NCI-H510A treated with DMSO at 0.1 percent for 48 hours (cell line): ENCODE data around the gene TBC1D12.
A peak's percentile ranks its signal among the peaks of the same experiment; 100 is the strongest.
"Not testable (repeated sequence)": the region's sequence is repeated elsewhere in the genome, so short reads cannot be mapped to it uniquely, and the experiment has no call there.

Experiments
- DNase-seq: peaks from one replicate; lab custom pipeline; 2025; lab: John Stamatoyannopoulos, UW

Gene TBC1D12

GRCh38 chr10:94546049-94546900 is 143.9 kb downstream of the TBC1D12 start:
- peak; percentile 59 for DNase-seq

DNA sequence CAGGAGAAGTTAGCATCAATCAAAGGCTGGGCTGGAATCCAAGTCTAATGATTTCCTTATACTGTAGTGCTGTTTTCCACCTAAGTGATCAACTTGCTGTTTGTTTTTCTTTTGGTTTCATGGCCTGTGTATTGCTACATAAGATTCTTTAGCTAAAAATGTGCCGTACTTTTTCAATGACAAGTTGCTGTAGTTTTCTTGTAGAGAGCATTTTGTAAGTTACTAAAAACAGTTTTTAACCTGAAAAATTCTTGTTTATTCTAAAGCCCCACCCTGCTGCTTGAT is 144.5 kb downstream of the TBC1D12 start:
- DNase-seq: no peak

- no peak for DNase-seq
Observed at GRCh38 chr10:94549221-94549620, 146.9 kb downstream of the TBC1D12 start.

DNA sequence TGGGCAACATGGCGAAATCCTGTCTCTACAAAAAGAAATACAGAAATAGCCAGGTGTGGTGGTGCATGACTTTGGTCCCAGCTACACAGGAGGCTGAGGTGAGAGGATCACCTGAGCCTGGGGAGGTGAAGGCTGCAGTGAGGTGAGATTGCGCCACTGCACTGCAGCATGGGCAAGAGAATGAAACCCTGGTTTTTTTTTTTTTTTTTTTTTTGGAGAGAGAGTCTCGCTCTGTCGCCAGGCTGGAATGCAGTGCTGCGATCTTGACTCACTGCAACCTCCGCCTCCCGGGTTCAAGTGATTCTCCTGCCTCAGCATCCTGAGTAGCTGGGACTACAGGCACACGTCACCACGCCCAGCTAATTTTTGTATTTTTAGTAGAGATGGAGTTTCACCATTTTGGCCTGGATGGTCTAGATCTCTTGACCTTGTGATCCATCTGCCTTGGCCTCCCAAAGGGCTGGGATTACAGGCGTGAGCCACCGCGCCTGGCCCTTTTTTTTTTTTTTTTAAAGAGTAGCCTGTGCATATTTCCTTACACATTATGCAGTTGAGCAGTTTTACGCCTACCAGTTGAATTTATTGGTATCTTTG is 165.5 kb downstream of the TBC1D12 start:
- DNase-seq: not testable (repeated sequence)

GRCh38 chr10:94571081-94571480 is 168.7 kb downstream of the TBC1D12 start:
- DNase-seq: no peak

DNA sequence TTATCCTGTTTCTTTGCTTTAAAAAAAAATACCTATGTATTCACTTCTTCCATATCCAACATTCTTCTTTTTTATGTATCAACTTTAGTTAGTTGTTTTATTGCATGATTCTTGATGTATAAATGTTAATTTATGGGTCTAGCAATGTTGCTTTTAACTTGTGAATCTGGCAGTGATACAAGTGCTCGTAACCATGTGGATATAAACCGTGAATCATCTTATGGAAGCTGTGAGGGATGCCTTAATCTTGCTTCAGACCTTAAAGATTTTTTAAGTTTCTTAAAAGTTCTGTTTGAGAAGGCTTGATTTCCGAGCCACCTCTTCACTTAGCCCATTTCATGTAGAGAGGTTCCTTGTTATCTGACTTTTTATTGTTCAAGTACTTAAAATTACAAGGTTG is 169.2 kb downstream of the TBC1D12 start:
- no peak for DNase-seq

- no peak for DNase-seq
Observed at GRCh38 chr10:94578790-94579189, 176.4 kb downstream of the TBC1D12 start.

GRCh38 chr10:94583124-94583523 is 180.8 kb downstream of the TBC1D12 start:
- DNase-seq: no peak
